Measurements from ENCODE around the gene GUCY1A1. TPM values are rescaled to one million over a fixed set of nuclear protein-coding genes. Genes with fewer than 3 reads are reported as not detected.
"Not testable (repeated sequence)": the region's sequence is repeated elsewhere in the genome, so short reads cannot be mapped to it uniquely, and the experiment has no call there.

The GUCY1A1 gene
- total RNA-seq, 1 experiment from 2014 or later, result 0.20 TPM

GRCh38 chr4:155646001-155646400 lies 20.6 kb upstream of the GUCY1A1 start:
- DNase-seq (ENCODE audit: low spot score), result no peak
- Mint-ChIP-seq H3K9me3 (no peaks in the 10 kb centered on the region), H3K4me3 (no peak overlapping the region), H3K27me3 (ENCODE audit: low read depth) (no peaks in the 10 kb centered on the region), H3K27ac (no peak overlapping the region), H3K4me1 (no peaks in the 10 kb centered on the region), H3K36me3 (no peaks in the 10 kb centered on the region)
- POLR2A ChIA-PET, result no interaction called here
- no peak for ATAC-seq
- CTCF ChIA-PET, result no interaction called here
- TF ChIP-seq E2F5 (CRISPR knock-in tag; IDR thresholded peaks at IDR 0.05) (no peak), RELA (CRISPR knock-in tag; IDR thresholded peaks at IDR 0.05; ENCODE audit: borderline replicate concordance) (no peak), ELF4 (CRISPR knock-in tag; IDR thresholded peaks at IDR 0.05; ENCODE audit: low read depth) (no peak), ARID4B (CRISPR knock-in tag; IDR thresholded peaks at IDR 0.05; ENCODE audit: borderline replicate concordance) (no peak), ZBTB21 (CRISPR knock-in tag; IDR thresholded peaks at IDR 0.05; ENCODE audit: borderline replicate concordance) (no peak), ZNF671 (CRISPR knock-in tag; IDR thresholded peaks at IDR 0.05) (no peak), SMAD4 (CRISPR knock-in tag; IDR thresholded peaks at IDR 0.05) (no peak), MXD4 (CRISPR knock-in tag; IDR thresholded peaks at IDR 0.05; ENCODE audit: borderline replicate concordance) (no peak), ZNF532 (CRISPR knock-in tag; IDR thresholded peaks at IDR 0.05; ENCODE audit: borderline replicate concordance) (no peak), ZNF219 (CRISPR knock-in tag; IDR thresholded peaks at IDR 0.05; ENCODE audit: borderline replicate concordance) (no peak), E2F4 (CRISPR knock-in tag; IDR thresholded peaks at IDR 0.05; ENCODE audit: borderline replicate concordance, low read depth) (no peak), NR1H2 (CRISPR knock-in tag; IDR thresholded peaks at IDR 0.05) (no peak), CREB1 (CRISPR knock-in tag; IDR thresholded peaks at IDR 0.05) (no peak), TEAD1 (CRISPR knock-in tag; IDR thresholded peaks at IDR 0.05) (no peak), HMGXB4 (CRISPR knock-in tag; IDR thresholded peaks at IDR 0.05) (no peak), SP1 (CRISPR knock-in tag; conservative IDR thresholded peaks at IDR 0.05) (no peak), ATF1 (CRISPR knock-in tag; IDR thresholded peaks at IDR 0.05) (no peak), TCF7 (CRISPR knock-in tag; IDR thresholded peaks at IDR 0.05; ENCODE audit: low read depth) (no peak)
- TF ChIP-seq, protein P1, sequence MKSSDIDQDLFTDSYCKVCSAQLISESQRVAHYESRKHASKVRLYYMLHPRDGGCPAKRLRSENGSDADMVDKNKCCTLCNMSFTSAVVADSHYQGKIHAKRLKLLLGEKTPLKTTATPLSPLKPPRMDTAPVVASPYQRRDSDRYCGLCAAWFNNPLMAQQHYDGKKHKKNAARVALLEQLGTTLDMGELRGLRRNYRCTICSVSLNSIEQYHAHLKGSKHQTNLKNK (CRISPR knock-in tag; IDR thresholded peaks at IDR 0.05), result no peak
- TF ChIP-seq, protein P2, sequence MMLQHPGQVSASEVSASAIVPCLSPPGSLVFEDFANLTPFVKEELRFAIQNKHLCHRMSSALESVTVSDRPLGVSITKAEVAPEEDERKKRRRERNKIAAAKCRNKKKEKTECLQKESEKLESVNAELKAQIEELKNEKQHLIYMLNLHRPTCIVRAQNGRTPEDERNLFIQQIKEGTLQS (CRISPR knock-in tag; conservative IDR thresholded peaks at IDR 0.05), result no peak

GRCh38 chr4:155650785-155651184 lies 15.9 kb upstream of the GUCY1A1 start:
- H3K27ac Mint-ChIP-seq; H3K9me3 Mint-ChIP-seq; CTCF ChIA-PET; H3K4me3 Mint-ChIP-seq; H3K27me3 Mint-ChIP-seq (ENCODE audit: low read depth); DNase-seq (ENCODE audit: low spot score); ATAC-seq; H3K4me1 Mint-ChIP-seq; H3K36me3 Mint-ChIP-seq: not testable (repeated sequence)
- POLR2A ChIA-PET, result interaction anchor here (0.6 kb wide), 1 partner anchor 886 kb away, joined by 3 read pairs; no protein-coding TSS in a partner anchor

Data from WTC11 (cell line).